ENCODE data around the gene LIME1. TPM values are rescaled to one million over a fixed set of nuclear protein-coding genes. Genes with fewer than 3 reads are reported as not detected.
A peak's percentile ranks its signal among the peaks of the same experiment; 100 is the strongest.

The LIME1 gene
- total and polyA plus RNA-seq, 10 of the 15 experiments (the other 5 are each of a cell fraction or from before 2014, with no cell fraction given) = 0.35 to 154 (median 49.9) TPM

- RAD21 ChIA-PET (ENCODE audit: unreplicated experiment) = no interaction called here
- SMC1A ChIA-PET (ENCODE audit: uncharacterized antibody, unreplicated experiment) = no interaction called here
- intact Hi-C loops (cut with micrococcal nuclease; ENCODE audit: unreplicated experiment) = no loop called here
- Histone ChIP-seq H3K4me2 (ENCODE audit: control insufficient read depth, insufficient read depth) (no peak overlapping the region), H3K4me3 (no peak overlapping the region), H3K4me1 (ENCODE audit: control insufficient read depth, insufficient read depth, low read length) (no peaks in the 10 kb centered on the region), H3K79me2 (ENCODE audit: control insufficient read depth, insufficient read depth, low read length) (no peaks in the 10 kb centered on the region), H4K20me1 (ENCODE audit: control insufficient read depth, insufficient read depth) (no peaks in the 10 kb centered on the region), H3K36me3 (ENCODE audit: control insufficient read depth in 2 of 2, insufficient read depth in 2 of 2, low read length in 1 of 2) (no peaks in the 10 kb centered on the region; a peak in 1 of 4 replicates), H3K27me3 (replicated peaks in 1 of 2; ENCODE audit: control insufficient read depth in 2 of 2, insufficient read depth in 2 of 2, low read length in 1 of 2) (no peaks in the 10 kb centered on the region), H3K9me3 (replicated peaks; ENCODE audit: control insufficient read depth, insufficient read depth, low read length) (no peaks in the 10 kb centered on the region), H3K9ac (ENCODE audit: control insufficient read depth, insufficient read depth, low read length) (no peak overlapping the region), H3K27ac (ENCODE audit: control insufficient read depth, insufficient read depth) (no peak overlapping the region), H2AFZ (ENCODE audit: control insufficient read depth, low read depth, low read length) (no peak overlapping the region)
- TF ChIP-seq NRF1 (conservative IDR thresholded peaks at IDR 0.05; ENCODE audit: low read depth, low read length) = no peak
- TF ChIP-seq CHD2 (IDR thresholded peaks at IDR 0.05; ENCODE audit: borderline replicate concordance, low read depth, low read length) = no peak
- no peak for TF ChIP-seq HDGF (IDR thresholded peaks at IDR 0.05)
- no peak for TF ChIP-seq ZNF622 (IDR thresholded peaks at IDR 0.05)
- in situ Hi-C loops (cut with MboI) = no loop called here
- POLR2A ChIA-PET = no interaction called here
- FAIRE-seq (no peak), DNase-seq (ENCODE audit: low read depth, low spot score) (no peak), ATAC-seq (peak; percentile 30; the same call in 2 of the 3 replicates)
- BruUV-seq (replicated peaks) = no TSS peak
- CTCF ChIA-PET = no interaction called here
- 65% methylated on average over 19 of the region's 20 CpGs for WGBS (ENCODE audit: insufficient coverage, insufficient replicate concordance, low lambda C conversion rate, missing lambda C conversion rate)
Measured at GRCh38 chr20:63748070-63748933, 11.8 kb downstream of the LIME1 start.

GRCh38 chr20:63748934-63749270 is 12.4 kb downstream of the LIME1 start:
- ChIA-PET SMC1A (ENCODE audit: uncharacterized antibody, unreplicated experiment) (no interaction called here), POLR2A (no interaction called here), CTCF (interaction anchor here (1.3 kb wide), 1 partner anchor 115 kb away, joined by 3 read pairs; no protein-coding TSS in a partner anchor), RAD21 (ENCODE audit: unreplicated experiment) (no interaction called here)
- Histone ChIP-seq H3K27ac (ENCODE audit: control insufficient read depth, insufficient read depth) (no peak overlapping the region), H3K4me1 (ENCODE audit: control insufficient read depth, insufficient read depth, low read length) (no peaks in the 10 kb centered on the region), H3K9ac (ENCODE audit: control insufficient read depth, insufficient read depth, low read length) (no peak overlapping the region), H3K4me2 (ENCODE audit: control insufficient read depth, insufficient read depth) (no peak overlapping the region), H3K27me3 (replicated peaks in 1 of 2; ENCODE audit: control insufficient read depth in 2 of 2, insufficient read depth in 2 of 2, low read length in 1 of 2) (no peaks in the 10 kb centered on the region), H3K79me2 (ENCODE audit: control insufficient read depth, insufficient read depth, low read length) (no peaks in the 10 kb centered on the region), H4K20me1 (ENCODE audit: control insufficient read depth, insufficient read depth) (no peaks in the 10 kb centered on the region), H2AFZ (ENCODE audit: control insufficient read depth, low read depth, low read length) (no peak overlapping the region), H3K4me3 (no peak overlapping the region), H3K36me3 (ENCODE audit: control insufficient read depth in 2 of 2, insufficient read depth in 2 of 2, low read length in 1 of 2) (no peaks in the 10 kb centered on the region; a peak in 1 of 4 replicates), H3K9me3 (replicated peaks; ENCODE audit: control insufficient read depth, insufficient read depth, low read length) (no peaks in the 10 kb centered on the region)
- ATAC-seq (no peak), DNase-seq (ENCODE audit: low read depth, low spot score) (no peak), FAIRE-seq (no peak)
- in situ Hi-C loops (cut with MboI) = no loop called here
- TF ChIP-seq NFYA (IDR thresholded peaks at IDR 0.05; ENCODE audit: borderline replicate concordance, low read depth, low read length) (no peak), CBX5 (IDR thresholded peaks at IDR 0.05; ENCODE audit: low read depth) (no peak)
- BruUV-seq (replicated peaks) = no TSS peak
- intact Hi-C loops (cut with micrococcal nuclease; ENCODE audit: unreplicated experiment) = no loop called here
- 71% methylated on average over 11 of the region's 11 CpGs for WGBS (ENCODE audit: insufficient coverage, insufficient replicate concordance, low lambda C conversion rate, missing lambda C conversion rate)

Data from GM12878 (cell line).